Upper lobe of left lung (tissue), 4 donors: ENCODE results near the gene ARFGEF3.

Experiments used
- EP300 ChIP-seq, 4 donors: sonication (generic); formaldehyde crosslinking; IDR thresholded peaks; one replicate each; pipeline ENCODE4 v1.5.1; 2017; ENCODE audit warnings: antibody characterized with exemption in 4 of 4, control low read depth in 2 of 4
- POLR2AphosphoS5 ChIP-seq, 2 donors: sonication (generic); formaldehyde crosslinking; IDR thresholded peaks; one replicate each; pipeline ENCODE4 v1.5.1; 2017; ENCODE audit warnings: antibody characterized with exemption in 2 of 2
- TF ChIP-seq, protein P1 (sequence below), 6 experiments: fragments of 450-650 bp in 4 of 6; fragments of 200-600 bp in 2 of 6; sonication (generic) in 2 of 6; IDR thresholded peaks; one replicate each; pipeline ENCODE4 v1.5.1; 2016 to 2019; ENCODE audit warnings: antibody characterized with exemption in 6 of 6

- TF ChIP-seq, protein P1, sequence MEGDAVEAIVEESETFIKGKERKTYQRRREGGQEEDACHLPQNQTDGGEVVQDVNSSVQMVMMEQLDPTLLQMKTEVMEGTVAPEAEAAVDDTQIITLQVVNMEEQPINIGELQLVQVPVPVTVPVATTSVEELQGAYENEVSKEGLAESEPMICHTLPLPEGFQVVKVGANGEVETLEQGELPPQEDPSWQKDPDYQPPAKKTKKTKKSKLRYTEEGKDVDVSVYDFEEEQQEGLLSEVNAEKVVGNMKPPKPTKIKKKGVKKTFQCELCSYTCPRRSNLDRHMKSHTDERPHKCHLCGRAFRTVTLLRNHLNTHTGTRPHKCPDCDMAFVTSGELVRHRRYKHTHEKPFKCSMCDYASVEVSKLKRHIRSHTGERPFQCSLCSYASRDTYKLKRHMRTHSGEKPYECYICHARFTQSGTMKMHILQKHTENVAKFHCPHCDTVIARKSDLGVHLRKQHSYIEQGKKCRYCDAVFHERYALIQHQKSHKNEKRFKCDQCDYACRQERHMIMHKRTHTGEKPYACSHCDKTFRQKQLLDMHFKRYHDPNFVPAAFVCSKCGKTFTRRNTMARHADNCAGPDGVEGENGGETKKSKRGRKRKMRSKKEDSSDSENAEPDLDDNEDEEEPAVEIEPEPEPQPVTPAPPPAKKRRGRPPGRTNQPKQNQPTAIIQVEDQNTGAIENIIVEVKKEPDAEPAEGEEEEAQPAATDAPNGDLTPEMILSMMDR (IDR thresholded peaks at IDR 0.05): no peak
- TF ChIP-seq EP300 (IDR thresholded peaks at IDR 0.05) (no peak), POLR2AphosphoS5 (IDR thresholded peaks at IDR 0.05) (no peak)
Observed at GRCh38 chr6:138382498-138383265, 220.9 kb downstream of the ARFGEF3 start.
